ENCODE results near the gene EPDR1. TPM values are rescaled to one million over a fixed set of nuclear protein-coding genes. Genes with fewer than 3 reads are reported as not detected.
"Not testable (repeated sequence)": the region's sequence is repeated elsewhere in the genome, so short reads cannot be mapped to it uniquely, and the experiment has no call there.

Gene EPDR1
- total RNA-seq, 1 donor from 2014 or later = 10.3 TPM

- H3K27me3 Mint-ChIP-seq (ENCODE audit: unreplicated experiment) = no peaks in the 10 kb centered on the region
- TF ChIP-seq CTCF (IDR thresholded peaks at IDR 0.05; ENCODE audit: partially characterized antibody, unreplicated experiment) = no peak
- H3K9me3 Mint-ChIP-seq (ENCODE audit: unreplicated experiment) = peaks cover 1% of the 10 kb centered on the region
- no peaks in the 10 kb centered on the region for H3K36me3 Mint-ChIP-seq (ENCODE audit: unreplicated experiment)
- no peak for DNase-seq
- no peak overlapping the region for H3K4me3 Mint-ChIP-seq (ENCODE audit: unreplicated experiment)
- peaks cover 12% of the 10 kb centered on the region for H3K4me1 Mint-ChIP-seq (ENCODE audit: low read depth, unreplicated experiment)
- H3K27ac Mint-ChIP-seq (ENCODE audit: unreplicated experiment) = no peak overlapping the region
Measured at GRCh38 chr7:37952240-37952639, 31.8 kb downstream of the EPDR1 start.

DNA sequence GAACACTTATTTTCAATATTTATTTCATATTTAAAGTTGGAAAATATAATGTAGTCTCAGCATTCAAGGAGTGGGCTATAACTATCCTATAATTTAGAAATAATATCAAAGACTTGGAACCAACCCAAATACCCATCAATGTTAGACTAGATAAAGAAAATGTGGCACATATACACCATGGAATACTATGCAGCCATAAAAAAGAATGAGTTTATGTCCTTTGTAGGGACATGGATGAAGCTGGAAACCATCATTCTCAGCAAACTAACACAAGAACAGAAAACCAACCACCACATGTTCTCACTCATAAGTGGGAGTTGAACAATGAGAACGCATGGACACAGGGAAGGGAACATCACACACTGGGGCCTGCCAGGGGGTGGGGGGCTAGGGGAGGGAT, 33.8 kb downstream of the EPDR1 start:
- not testable (repeated sequence) for H3K36me3 Mint-ChIP-seq (ENCODE audit: unreplicated experiment); H3K27me3 Mint-ChIP-seq (ENCODE audit: unreplicated experiment); DNase-seq; H3K4me3 Mint-ChIP-seq (ENCODE audit: unreplicated experiment); H3K9me3 Mint-ChIP-seq (ENCODE audit: unreplicated experiment); H3K4me1 Mint-ChIP-seq (ENCODE audit: low read depth, unreplicated experiment); H3K27ac Mint-ChIP-seq (ENCODE audit: unreplicated experiment)

- no peak for TF ChIP-seq CTCF (IDR thresholded peaks at IDR 0.05; ENCODE audit: partially characterized antibody, unreplicated experiment)
- no peak overlapping the region for H3K27ac Mint-ChIP-seq (ENCODE audit: unreplicated experiment)
Measured at GRCh38 chr7:37956791-37957190, 36.4 kb downstream of the EPDR1 start.

DNA sequence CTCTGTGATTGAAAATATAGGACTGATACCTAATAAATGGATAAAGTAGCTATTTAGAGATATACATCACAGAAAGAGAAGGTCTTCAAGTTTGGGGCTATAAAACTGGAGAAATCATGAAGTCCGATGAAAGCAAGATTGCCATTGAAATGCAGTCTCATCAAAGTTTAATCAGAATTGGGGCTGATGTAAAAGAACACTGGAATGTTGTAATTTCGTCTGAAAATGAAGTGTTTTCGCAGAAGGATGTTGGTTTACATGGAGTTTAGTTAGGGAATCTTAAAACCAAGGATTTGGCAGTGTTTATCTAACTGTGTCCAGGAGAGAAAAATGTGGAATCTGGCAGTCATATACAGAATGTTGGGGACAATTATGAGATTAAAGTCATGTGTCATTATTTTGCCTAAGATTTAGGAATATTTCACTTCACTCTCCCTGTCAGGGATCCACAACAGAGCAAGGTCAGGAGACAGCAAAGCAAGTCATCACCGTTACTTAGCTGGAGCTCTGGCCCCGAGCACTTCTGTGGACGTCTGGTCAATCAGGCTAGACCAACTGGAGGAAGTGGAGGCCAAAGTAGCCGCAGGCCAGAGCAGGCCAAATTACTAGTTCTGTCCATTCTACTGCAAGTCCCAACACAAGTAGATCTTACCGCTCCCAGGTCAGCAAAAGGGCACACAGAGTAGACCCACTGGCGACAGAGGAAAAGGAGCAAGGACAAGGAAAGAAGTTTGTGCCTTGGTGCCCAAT, 37.0 kb downstream of the EPDR1 start:
- H3K36me3 Mint-ChIP-seq (ENCODE audit: unreplicated experiment) = no peaks in the 10 kb centered on the region
- no peak for DNase-seq
- H3K9me3 Mint-ChIP-seq (ENCODE audit: unreplicated experiment) = peaks cover 3% of the 10 kb centered on the region
- no peak for TF ChIP-seq CTCF (IDR thresholded peaks at IDR 0.05; ENCODE audit: partially characterized antibody, unreplicated experiment)
- H3K27ac Mint-ChIP-seq (ENCODE audit: unreplicated experiment) = no peak overlapping the region
- H3K4me1 Mint-ChIP-seq (ENCODE audit: low read depth, unreplicated experiment) = peaks cover 7% of the 10 kb centered on the region
- no peak overlapping the region for H3K4me3 Mint-ChIP-seq (ENCODE audit: unreplicated experiment)
- no peaks in the 10 kb centered on the region for H3K27me3 Mint-ChIP-seq (ENCODE audit: unreplicated experiment)

More at GRCh38 chr7:37956791-37957190, 36.4 kb downstream of the EPDR1 start:
- no peak for DNase-seq
- no peaks in the 10 kb centered on the region for H3K27me3 Mint-ChIP-seq (ENCODE audit: unreplicated experiment)
- no peak overlapping the region for H3K4me3 Mint-ChIP-seq (ENCODE audit: unreplicated experiment)
- H3K4me1 Mint-ChIP-seq (ENCODE audit: low read depth, unreplicated experiment) = peaks cover 7% of the 10 kb centered on the region
- H3K36me3 Mint-ChIP-seq (ENCODE audit: unreplicated experiment) = no peaks in the 10 kb centered on the region
- peaks cover 3% of the 10 kb centered on the region for H3K9me3 Mint-ChIP-seq (ENCODE audit: unreplicated experiment)

DNA sequence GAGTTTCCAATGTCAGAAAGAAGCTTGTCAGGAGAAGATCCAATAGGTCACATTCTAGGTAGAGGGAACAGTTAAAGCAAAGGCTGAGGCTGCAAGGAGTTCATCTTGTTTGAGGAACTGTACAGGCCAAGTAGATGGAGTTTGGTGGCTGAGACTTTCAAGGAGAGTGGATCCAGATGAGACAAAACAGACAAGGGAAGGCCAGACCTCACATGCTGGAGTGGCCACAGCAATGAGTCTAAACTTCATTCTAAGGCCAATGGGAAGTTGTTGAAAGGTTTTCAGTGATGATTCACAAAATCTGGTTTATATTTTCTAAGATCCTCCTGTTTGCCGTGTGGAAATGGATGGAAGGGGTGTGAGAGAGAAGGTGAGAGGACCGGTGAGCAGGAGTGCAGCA, 40.0 kb downstream of the EPDR1 start:
- Mint-ChIP-seq H3K36me3 (ENCODE audit: unreplicated experiment) (no peaks in the 10 kb centered on the region), H3K4me1 (ENCODE audit: low read depth, unreplicated experiment) (peaks cover 7% of the 10 kb centered on the region), H3K9me3 (ENCODE audit: unreplicated experiment) (peaks cover 3% of the 10 kb centered on the region), H3K27me3 (ENCODE audit: unreplicated experiment) (no peaks in the 10 kb centered on the region), H3K27ac (ENCODE audit: unreplicated experiment) (no peak overlapping the region), H3K4me3 (ENCODE audit: unreplicated experiment) (no peak overlapping the region)
- no peak for DNase-seq
- TF ChIP-seq CTCF (IDR thresholded peaks at IDR 0.05; ENCODE audit: partially characterized antibody, unreplicated experiment) = no peak

Measured in glutamatergic neuron (in vitro differentiated cells).